Cardiac fibroblast (primary cell): Measurements from ENCODE around the gene HMCN2.

Experiments
- DNase-seq, 2 donors: peaks; one replicate each; pipeline versions ENCODE4 v3.0.0 to v3.0.0-alpha.2; 2010; ENCODE audit warnings: low read depth in 2 of 2
- H3K4me3 ChIP-seq, 2 donors: replicated peaks in 1 of 2; 1 replicate in 1 of 2; 2 replicates in 1 of 2; pipeline ENCODE4 v1.5.1; 2011; ENCODE audit warnings: low read depth in 2 of 2, low read length in 2 of 2, mild to moderate bottlenecking in 2 of 2, moderate library complexity in 1 of 2
- CTCF ChIP-seq: IDR thresholded peaks from one replicate; pipeline ENCODE4 v1.5.1; 2011; ENCODE audit warnings: low read depth, mild to moderate bottlenecking, low read length, inconsistent platforms

HMCN2 gene

GRCh38 chr9:130438382-130438981 is 172.9 kb downstream of the HMCN2 start:
- no peak for DNase-seq
- TF ChIP-seq CTCF = no peak
- H3K4me3 ChIP-seq = no peak overlapping the region

GRCh38 chr9:130441031-130441430 is 175.5 kb downstream of the HMCN2 start:
- no peak for DNase-seq
- TF ChIP-seq CTCF = no peak
- no peak overlapping the region for H3K4me3 ChIP-seq

GRCh38 chr9:130442746-130443455 is 177.3 kb downstream of the HMCN2 start:
- no peak overlapping the region for H3K4me3 ChIP-seq
- no peak for TF ChIP-seq CTCF
- no peak for DNase-seq

GRCh38 chr9:130443456-130443801 is 177.9 kb downstream of the HMCN2 start:
- DNase-seq = no peak
- no peak for TF ChIP-seq CTCF
- no peak overlapping the region for H3K4me3 ChIP-seq

- H3K4me3 ChIP-seq = no peak overlapping the region
- TF ChIP-seq CTCF = no peak
- peak in 1 of 2 donors; percentile 31 for DNase-seq
Observed at GRCh38 chr9:130443840-130444492, 178.4 kb downstream of the HMCN2 start.

GRCh38 chr9:130444565-130445221 is 179.1 kb downstream of the HMCN2 start, which contains the start of gene ASS1:
Gene ASS1 (plus strand): TSS chr9:130444961. CDS start chr9:130452229, 7,268 bp downstream.
- DNase-seq = peak in 1 of 2 donors; percentile 51
- no peak for TF ChIP-seq CTCF
- peak within 1 kb of the TSS; percentile 56 to 65 for H3K4me3 ChIP-seq
